WTC11 (cell line): ENCODE measurements around the gene MAP3K10.

Experiments used
- ATF2 ChIP-seq: sonication (generic); formaldehyde crosslinking; IDR thresholded peaks from 2 replicates; pipeline ENCODE4 v1.8.1; 2022; ENCODE audit warnings: low read depth, missing genetic modification reagents, borderline replicate concordance
- CTCF ChIP-seq: fragments of 200-600 bp; IDR thresholded peaks from 2 replicates; pipeline ENCODE4 v1.8.0; 2022; ENCODE audit warnings: antibody characterized with exemption
- IRF1 ChIP-seq: sonication (generic); formaldehyde crosslinking; IDR thresholded peaks from 2 replicates; pipeline ENCODE4 v1.8.0; 2023; ENCODE audit warnings: missing genetic modification reagents
- JUN ChIP-seq: sonication (generic); formaldehyde crosslinking; IDR thresholded peaks from 2 replicates; pipeline ENCODE4 v1.8.0; 2023; ENCODE audit warnings: mild to moderate bottlenecking, missing genetic modification reagents
- MAX ChIP-seq: sonication (generic); formaldehyde crosslinking; IDR thresholded peaks from 2 replicates; pipeline ENCODE4 v1.8.0; 2022; ENCODE audit warnings: mild to moderate bottlenecking, missing genetic modification reagents
- MYBL2 ChIP-seq: sonication (generic); formaldehyde crosslinking; IDR thresholded peaks from 2 replicates; pipeline ENCODE4 v1.8.1; 2023; ENCODE audit warnings: mild to moderate bottlenecking, moderate library complexity, missing genetic modification reagents
- USF2 ChIP-seq: sonication (generic); formaldehyde crosslinking; IDR thresholded peaks from 2 replicates; pipeline ENCODE4 v1.8.1; 2023; ENCODE audit warnings: mild to moderate bottlenecking, missing genetic modification reagents, moderate library complexity

- TF ChIP-seq CTCF = no peak
- TF ChIP-seq MAX (CRISPR knock-in tag) = no peak
- TF ChIP-seq USF2 (CRISPR knock-in tag) = no peak
- no peak for TF ChIP-seq IRF1 (CRISPR knock-in tag)
- TF ChIP-seq JUN (CRISPR knock-in tag) = no peak
- no peak for TF ChIP-seq ATF2 (CRISPR knock-in tag)
- no peak for TF ChIP-seq MYBL2
Observed at GRCh38 chr19:40216013-40216776, 25.0 kb downstream of the MAP3K10 start.
